Neural cell (in vitro differentiated cells): ENCODE results near the gene TMEM184B. TPM values are rescaled to one million over a fixed set of nuclear protein-coding genes. Genes with fewer than 3 reads are reported as not detected.

Experiments
- H2AFZ ChIP-seq: fragments of 200-600, 300-800 bp; sonication (generic), shearing (Covaris generic); 2 replicates; pipeline ENCODE4 v1.6.0; 2014; ENCODE audit warnings: low read depth, mild to moderate bottlenecking, antibody characterized with exemption, low read length, moderate library complexity
- H3F3A ChIP-seq: fragments of 200-600 bp; shearing (Covaris generic); 2 replicates; pipeline ENCODE4 v1.6.1; 2016; ENCODE audit warnings: mild to moderate bottlenecking, moderate library complexity, mixed read lengths, antibody characterized with exemption, low read length; ENCODE audit not compliant: insufficient read depth, poor library complexity, severe bottlenecking
- H3K27ac ChIP-seq: fragments of 200-600, 300-800 bp; sonication (generic), shearing (Covaris generic); 2 replicates; pipeline ENCODE4 v1.5.1; 2014; ENCODE audit warnings: mild to moderate bottlenecking, low read length, moderate library complexity
- H3K27me3 ChIP-seq: fragments of 300-800, 200-600 bp; sonication (generic), shearing (Covaris generic); 2 replicates; pipeline ENCODE4 v1.6.0; 2014; ENCODE audit warnings: mild to moderate bottlenecking, low read depth, low read length, moderate library complexity; ENCODE audit not compliant: insufficient read depth
- H3K36me3 ChIP-seq: fragments of 300-800, 200-600 bp; sonication (generic), shearing (Covaris generic); 2 replicates; pipeline ENCODE4 v1.5.1; 2014; ENCODE audit warnings: mild to moderate bottlenecking, antibody characterized with exemption, low read length, moderate library complexity; ENCODE audit not compliant: insufficient read depth
- H3K4me2 ChIP-seq: fragments of 300-800, 200-600 bp; sonication (generic), shearing (Covaris generic); 2 replicates; pipeline ENCODE4 v1.6.0; 2014; ENCODE audit warnings: mild to moderate bottlenecking, low read length
- H3K4me3 ChIP-seq: fragments of 300-800, 200-600 bp; sonication (generic), shearing (Covaris generic); 2 replicates; pipeline ENCODE4 v1.5.1; 2014; ENCODE audit warnings: mild to moderate bottlenecking, low read length, moderate library complexity
- H3K79me2 ChIP-seq: fragments of 200-600 bp; shearing (Covaris generic); replicated peaks from 2 replicates; pipeline ENCODE4 v1.6.0; 2014; ENCODE audit warnings: mild to moderate bottlenecking, low read length, moderate library complexity; ENCODE audit not compliant: insufficient read depth
- H3K9ac ChIP-seq: fragments of 300-800, 200-600 bp; sonication (generic), shearing (Covaris generic); 2 replicates; pipeline ENCODE4 v1.6.1; 2016; ENCODE audit warnings: mild to moderate bottlenecking, low read length, mixed read lengths
- H3K9me2 ChIP-seq: fragments of 200-600 bp; shearing (Covaris generic); 2 replicates; pipeline ENCODE4 v1.6.1; 2016; ENCODE audit warnings: mild to moderate bottlenecking, low read length, mixed read lengths; ENCODE audit not compliant: insufficient read depth
- H3K9me3 ChIP-seq: fragments of 200-600, 300-800 bp; sonication (generic), shearing (Covaris generic); 2 replicates; pipeline ENCODE4 v1.6.1; 2016; ENCODE audit warnings: mild to moderate bottlenecking, mixed run types, low read length, moderate library complexity, mixed read lengths
- H4K20me1 ChIP-seq: fragments of 200-600 bp; shearing (Covaris generic); 2 replicates; pipeline ENCODE4 v1.6.1; 2016; ENCODE audit warnings: mild to moderate bottlenecking, mixed run types; ENCODE audit not compliant: insufficient read depth
- CTCF ChIP-seq: fragments of 450-650 bp; IDR thresholded peaks from 2 replicates; pipeline ENCODE4 v1.5.1; 2014; ENCODE audit warnings: antibody characterized with exemption, mild to moderate bottlenecking, moderate library complexity; ENCODE audit not compliant: poor library complexity, severe bottlenecking
- EP300 ChIP-seq: fragments of 450-650 bp; conservative IDR thresholded peaks from 2 replicates; pipeline ENCODE4 v1.6.1; 2014; ENCODE audit warnings: antibody characterized with exemption, mild to moderate bottlenecking, moderate library complexity; ENCODE audit not compliant: poor library complexity, severe bottlenecking
- EZH2 ChIP-seq: fragments of 200-600, 300-800 bp; shearing (Covaris generic), sonication (generic); IDR thresholded peaks from 2 replicates; pipeline ENCODE4 v1.6.1; 2014; ENCODE audit warnings: antibody characterized with exemption, low read length, borderline replicate concordance, mild to moderate bottlenecking; ENCODE audit not compliant: insufficient read depth, poor library complexity, severe bottlenecking
- MXI1 ChIP-seq: fragments of 450-650 bp; conservative IDR thresholded peaks from 2 replicates; pipeline ENCODE4 v1.6.1; 2014; ENCODE audit warnings: antibody characterized with exemption, mild to moderate bottlenecking; ENCODE audit not compliant: poor library complexity, severe bottlenecking
- POLR2AphosphoS5 ChIP-seq: IDR thresholded peaks from 2 replicates; pipeline ENCODE4 v1.6.1; 2012
- RAD21 ChIP-seq: fragments of 450-650 bp; conservative IDR thresholded peaks from 2 replicates; pipeline ENCODE4 v1.6.1; 2014; ENCODE audit warnings: antibody characterized with exemption, mild to moderate bottlenecking, moderate library complexity
- REST ChIP-seq: IDR thresholded peaks from 2 replicates; pipeline ENCODE4 v1.6.1; 2012; ENCODE audit warnings: borderline replicate concordance
- SMC3 ChIP-seq: fragments of 450-650 bp; conservative IDR thresholded peaks from 2 replicates; pipeline ENCODE4 v1.6.1; 2014; ENCODE audit warnings: antibody characterized with exemption, mild to moderate bottlenecking, moderate library complexity; ENCODE audit not compliant: poor library complexity
- TAF1 ChIP-seq: IDR thresholded peaks from 2 replicates; pipeline ENCODE4 v1.6.1; 2012; ENCODE audit warnings: low read depth
- polyA plus RNA-seq: library from polyadenylated mRNA; depleted of rRNA; stranded (reverse); fragments of >200 nt; gene quantifications from 2 replicates; pipeline ENCODE4 v1.2.3, GENCODE V29; 2014

Gene TMEM184B
- polyA plus RNA-seq, 1 donor from 2014 or later: 19.7 TPM

DNA sequence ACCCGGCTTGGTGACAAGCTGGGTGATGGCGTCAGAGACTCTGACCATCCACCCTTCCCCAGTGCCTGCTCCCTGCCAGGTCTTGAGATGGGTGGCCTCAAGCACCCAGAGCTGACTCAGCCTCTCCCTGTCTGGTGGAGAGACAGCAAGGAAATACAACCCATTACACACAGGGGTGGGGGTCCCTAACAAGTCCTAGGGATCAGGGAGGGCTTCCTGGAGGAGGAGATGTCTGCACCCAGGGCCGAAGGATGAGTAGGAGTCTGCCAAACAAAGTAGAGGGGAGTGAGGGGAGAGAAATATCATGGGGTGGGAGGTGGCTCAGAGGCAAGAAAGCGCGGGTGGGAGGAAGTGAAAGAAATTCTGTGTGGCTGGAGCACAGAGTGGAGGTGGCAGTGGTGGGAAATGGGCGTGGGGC lies 64.2 kb downstream of the TMEM184B start:
- no peaks in the 10 kb centered on the region for H3F3A ChIP-seq
- no peak for TF ChIP-seq MXI1
- no peak for TF ChIP-seq SMC3
- no peak for TF ChIP-seq RAD21
- TF ChIP-seq EP300: no peak
- TF ChIP-seq CTCF: no peak
- no peak for TF ChIP-seq POLR2AphosphoS5
- no peak for TF ChIP-seq TAF1
- TF ChIP-seq EZH2: no peak
- TF ChIP-seq REST: no peak
- peaks cover 3% of the 10 kb centered on the region for H3K27me3 ChIP-seq
- H3K4me2 ChIP-seq: no peak overlapping the region
- H3K27ac ChIP-seq: no peak overlapping the region
- H2AFZ ChIP-seq: no peak overlapping the region
- H3K9me2 ChIP-seq: no peaks in the 10 kb centered on the region
- H3K79me2 ChIP-seq: no peaks in the 10 kb centered on the region
- H3K9me3 ChIP-seq: no peaks in the 10 kb centered on the region
- no peaks in the 10 kb centered on the region for H3K36me3 ChIP-seq
- H4K20me1 ChIP-seq: no peaks in the 10 kb centered on the region
- no peak overlapping the region for H3K4me3 ChIP-seq
- no peak overlapping the region for H3K9ac ChIP-seq

DNA sequence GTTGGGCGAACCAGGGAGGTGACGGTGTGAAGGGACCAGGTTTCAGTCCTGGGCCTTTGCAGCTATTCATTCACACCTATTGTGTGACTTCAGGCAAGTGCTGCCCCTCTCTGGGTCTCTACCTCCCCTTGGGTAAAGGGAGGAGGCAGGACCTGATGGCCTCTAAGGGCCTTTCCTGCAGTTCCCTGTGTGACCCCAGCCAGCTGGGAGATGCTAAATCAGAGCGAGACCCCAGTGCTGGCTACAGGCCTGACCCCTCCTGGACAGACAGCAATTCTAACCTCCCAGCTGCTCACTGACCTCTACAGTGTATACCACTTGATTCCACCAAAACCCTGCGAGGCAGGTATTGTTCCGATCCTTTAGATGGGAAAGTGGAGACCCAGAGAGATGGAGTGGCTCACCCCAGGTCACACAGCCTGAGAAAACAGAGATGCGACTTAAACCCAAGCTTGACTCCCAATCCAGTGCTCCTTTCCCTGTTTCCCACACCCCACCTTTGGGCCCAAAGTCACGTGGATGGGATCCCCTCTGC lies 64.8 kb downstream of the TMEM184B start:
- no peaks in the 10 kb centered on the region for H3K79me2 ChIP-seq
- H3F3A ChIP-seq: no peaks in the 10 kb centered on the region
- no peak for TF ChIP-seq EP300
- no peak for TF ChIP-seq MXI1
- no peak for TF ChIP-seq CTCF
- no peak for TF ChIP-seq POLR2AphosphoS5
- TF ChIP-seq SMC3: no peak
- TF ChIP-seq REST: no peak
- TF ChIP-seq TAF1: no peak
- no peak for TF ChIP-seq RAD21
- TF ChIP-seq EZH2: no peak
- no peak overlapping the region for H3K4me2 ChIP-seq
- H3K27me3 ChIP-seq: peaks cover 9% of the 10 kb centered on the region
- H3K9me2 ChIP-seq: no peaks in the 10 kb centered on the region
- no peak overlapping the region for H2AFZ ChIP-seq
- H4K20me1 ChIP-seq: no peaks in the 10 kb centered on the region
- no peak overlapping the region for H3K4me3 ChIP-seq
- no peaks in the 10 kb centered on the region for H3K36me3 ChIP-seq
- no peak overlapping the region for H3K27ac ChIP-seq
- H3K9ac ChIP-seq: no peak overlapping the region
- H3K9me3 ChIP-seq: no peaks in the 10 kb centered on the region
